GM23338 (cell line): ENCODE measurements around the gene TSPYL2.

Source experiments
- CTCF ChIP-seq, 2 experiments: fragments of 200-600 bp in 1 of 2; sonication (generic) in 1 of 2; conservative IDR thresholded peaks; 2 replicates each; pipeline versions ENCODE4 v1.5.1 to v1.6.1; 2016 to 2017; ENCODE audit warnings: antibody characterized with exemption in 2 of 2, low read depth in 2 of 2, mild to moderate bottlenecking in 2 of 2, moderate library complexity in 1 of 2
- ETS1 ChIP-seq: IDR thresholded peaks from 2 replicates; pipeline ENCODE4 v1.6.1; 2016; ENCODE audit warnings: antibody characterized with exemption
- EZH2 ChIP-seq: fragments of 200-600 bp; sonication (generic); IDR thresholded peaks from one replicate; pipeline ENCODE4 v1.8.0; 2017; ENCODE audit warnings: antibody characterized with exemption, mild to moderate bottlenecking, low read depth; ENCODE audit not compliant: unreplicated experiment
- EZH2phosphoT487 ChIP-seq: fragments of 200-600 bp; sonication (generic); IDR thresholded peaks from one replicate; pipeline ENCODE4 v1.8.1; 2018; ENCODE audit warnings: antibody characterized with exemption; ENCODE audit not compliant: unreplicated experiment
- POLR2AphosphoS5 ChIP-seq: IDR thresholded peaks from 2 replicates; pipeline ENCODE4 v1.6.1; 2016; ENCODE audit warnings: antibody characterized with exemption, low read depth
- REST ChIP-seq: IDR thresholded peaks from one replicate; pipeline ENCODE4 v1.6.1; 2018; ENCODE audit warnings: antibody characterized with exemption; ENCODE audit not compliant: unreplicated experiment
- ZNF114 ChIP-seq: fragments of 250-450 bp; sonication (Bioruptor Pico); IDR thresholded peaks from 2 replicates; pipeline ENCODE4 v1.5.0; 2020; ENCODE audit warnings: mild to moderate bottlenecking, moderate library complexity
- ZNF331 ChIP-seq: fragments of 250-450 bp; sonication (Bioruptor Pico); IDR thresholded peaks from 2 replicates; pipeline ENCODE4 v1.5.0; 2020; ENCODE audit warnings: low read depth, mild to moderate bottlenecking, moderate library complexity

GRCh38 chrX:53116101-53116500 is 33.9 kb downstream of the TSPYL2 start:
- TF ChIP-seq CTCF (conservative IDR thresholded peaks at IDR 0.05; ENCODE audit: low read depth in 2 of 2): no peak
- TF ChIP-seq POLR2AphosphoS5: no peak
- TF ChIP-seq EZH2phosphoT487: no peak
- no peak for TF ChIP-seq EZH2
- TF ChIP-seq REST: no peak
- no peak for TF ChIP-seq ZNF114 (CRISPR knock-in tag)
- TF ChIP-seq ZNF331 (CRISPR knock-in tag): no peak
- TF ChIP-seq ETS1: no peak
